B cell (primary cell): ENCODE data around the gene FRMD8.

Experiments used
- CTCF ChIP-seq: fragments of 200-600 bp; IDR thresholded peaks from one replicate; pipeline ENCODE4 v1.8.0; 2022; ENCODE audit warnings: antibody characterized with exemption, mild to moderate bottlenecking
- EZH2 ChIP-seq: IDR thresholded peaks from 2 replicates; pipeline ENCODE4 v1.6.1; 2012; ENCODE audit warnings: borderline replicate concordance, low read depth, mild to moderate bottlenecking, moderate library complexity, low read length; ENCODE audit not compliant: insufficient read depth, poor library complexity, severe bottlenecking

GRCh38 chr11:65421794-65422632 lies 35.6 kb downstream of the FRMD8 start:
- TF ChIP-seq CTCF = no peak
- no peak for TF ChIP-seq EZH2
